LNCaP clone FGC (cell line): ENCODE data around the gene MTUS2.

Source experiments
- DNase-seq: peaks from one replicate; pipeline ENCODE4 v3.0.0-alpha.2; 2011; ENCODE audit warnings: low read depth
- H3K4me3 ChIP-seq: 2 replicates; pipeline ENCODE4 v1.5.1; 2011; ENCODE audit warnings: mild to moderate bottlenecking, low read depth, low read length, control low read depth
- TF ChIP-seq, protein P1 (sequence below): IDR thresholded peaks from 2 replicates; pipeline ENCODE4 v1.5.1; 2012; ENCODE audit warnings: mild to moderate bottlenecking; ENCODE audit not compliant: control insufficient read depth, insufficient read depth; ENCODE audit errors: extremely low read depth

Gene MTUS2

GRCh38 chr13:28820099-28821051 lies at the start of gene MTUS2:
MTUS2 (plus strand) TSS chr13:28820339.
- DNase-seq: no peak
- TF ChIP-seq, protein P1, sequence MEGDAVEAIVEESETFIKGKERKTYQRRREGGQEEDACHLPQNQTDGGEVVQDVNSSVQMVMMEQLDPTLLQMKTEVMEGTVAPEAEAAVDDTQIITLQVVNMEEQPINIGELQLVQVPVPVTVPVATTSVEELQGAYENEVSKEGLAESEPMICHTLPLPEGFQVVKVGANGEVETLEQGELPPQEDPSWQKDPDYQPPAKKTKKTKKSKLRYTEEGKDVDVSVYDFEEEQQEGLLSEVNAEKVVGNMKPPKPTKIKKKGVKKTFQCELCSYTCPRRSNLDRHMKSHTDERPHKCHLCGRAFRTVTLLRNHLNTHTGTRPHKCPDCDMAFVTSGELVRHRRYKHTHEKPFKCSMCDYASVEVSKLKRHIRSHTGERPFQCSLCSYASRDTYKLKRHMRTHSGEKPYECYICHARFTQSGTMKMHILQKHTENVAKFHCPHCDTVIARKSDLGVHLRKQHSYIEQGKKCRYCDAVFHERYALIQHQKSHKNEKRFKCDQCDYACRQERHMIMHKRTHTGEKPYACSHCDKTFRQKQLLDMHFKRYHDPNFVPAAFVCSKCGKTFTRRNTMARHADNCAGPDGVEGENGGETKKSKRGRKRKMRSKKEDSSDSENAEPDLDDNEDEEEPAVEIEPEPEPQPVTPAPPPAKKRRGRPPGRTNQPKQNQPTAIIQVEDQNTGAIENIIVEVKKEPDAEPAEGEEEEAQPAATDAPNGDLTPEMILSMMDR: no peak
- H3K4me3 ChIP-seq: no peak within 1 kb of the TSS

DNA sequence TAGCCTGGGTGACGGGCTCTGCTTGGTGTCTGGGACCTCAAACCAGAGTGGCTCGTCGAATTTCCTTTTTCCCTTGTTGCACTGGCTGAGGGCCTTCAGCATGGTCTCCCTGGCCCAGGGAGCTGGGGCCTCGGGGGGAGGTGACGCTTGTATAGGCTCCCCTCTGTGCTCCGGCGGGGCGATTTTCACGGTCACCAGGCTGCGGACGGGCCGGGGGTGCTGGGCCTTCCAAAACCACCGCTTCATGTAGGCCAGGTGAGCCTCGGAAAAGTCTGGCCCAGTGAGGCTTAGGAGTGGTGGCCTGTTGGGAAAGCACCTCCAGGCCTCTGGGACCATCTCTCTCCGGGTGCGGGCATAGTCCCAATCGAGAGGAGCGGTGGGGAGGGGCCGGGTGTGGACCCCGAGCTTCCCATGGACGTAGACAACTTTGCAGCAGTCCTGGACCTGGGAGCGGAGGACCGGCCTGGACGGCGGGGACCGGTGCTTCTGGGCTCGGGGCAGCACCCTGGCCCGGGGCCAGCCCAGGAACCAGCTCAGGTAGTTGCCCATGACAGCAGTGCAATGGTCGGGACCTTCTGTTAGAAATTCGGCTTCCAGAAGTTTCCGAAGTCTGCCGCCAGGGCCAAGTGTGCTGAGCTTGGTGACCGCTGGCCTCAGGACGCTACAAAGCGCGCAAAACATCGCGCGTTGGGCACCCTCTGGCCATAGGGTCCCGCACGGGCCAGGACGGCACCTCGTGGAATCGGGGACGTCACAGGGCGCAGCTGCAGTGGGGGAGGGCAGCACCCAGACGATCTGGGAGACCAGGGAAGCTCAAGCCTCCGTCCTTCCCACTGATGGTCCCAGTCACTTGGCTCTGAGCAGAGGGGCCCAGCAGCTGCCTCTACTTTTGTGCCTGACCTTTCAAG lies 41.6 kb upstream of the MTUS2 start:
- DNase-seq: no peak
- no peak overlapping the region for H3K4me3 ChIP-seq
- TF ChIP-seq, protein P1: no peak

DNA sequence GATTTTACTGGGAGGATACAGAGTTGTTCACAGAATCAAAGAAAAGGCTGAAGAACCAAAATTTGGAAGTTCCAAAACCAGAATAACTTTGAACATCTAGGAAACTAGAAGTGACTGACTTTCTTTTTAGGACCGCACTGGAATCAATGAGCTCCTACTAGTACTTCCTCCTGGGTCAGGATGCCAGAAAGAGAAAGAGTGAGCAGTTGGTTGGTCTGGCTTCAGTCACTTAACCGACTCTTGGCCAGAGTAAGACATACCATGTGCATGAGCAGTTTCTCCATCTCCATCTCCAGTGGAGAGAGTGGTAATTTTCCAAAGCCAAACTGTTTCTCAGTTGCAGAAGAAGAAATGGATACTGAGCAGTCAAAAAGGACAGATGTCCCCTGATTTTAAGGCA lies 27.1 kb upstream of the MTUS2 start:
- TF ChIP-seq, protein P1: no peak
- no peak overlapping the region for H3K4me3 ChIP-seq
- DNase-seq: no peak

DNA sequence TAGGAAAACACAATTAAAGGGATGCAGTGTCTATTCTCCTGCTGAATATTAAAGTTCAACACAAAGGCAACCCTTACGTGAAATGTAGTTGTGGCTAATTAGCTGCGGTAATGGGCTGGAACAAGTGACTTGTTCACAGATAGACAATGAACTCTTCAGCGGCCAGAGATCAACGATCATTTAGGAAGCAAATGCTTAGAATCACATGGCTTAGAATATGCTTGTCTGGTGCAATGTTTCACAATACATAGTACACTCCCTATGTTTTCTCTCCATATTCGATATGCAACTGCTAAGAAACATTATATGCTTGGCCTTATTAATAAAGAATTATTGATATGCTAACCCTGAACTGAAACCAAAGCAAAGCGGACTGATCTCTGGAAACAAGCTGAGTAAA lies 25.7 kb upstream of the MTUS2 start:
- DNase-seq: no peak
- TF ChIP-seq, protein P1: no peak
- no peak overlapping the region for H3K4me3 ChIP-seq

- H3K4me3 ChIP-seq: no peak overlapping the region
- DNase-seq: no peak
- TF ChIP-seq, protein P1: no peak
These were observed 23.2 kb upstream of the MTUS2 start for GRCh38 chr13:28796938-28797257.

GRCh38 chr13:28805193-28805819 lies 14.8 kb upstream of the MTUS2 start:
- no peak overlapping the region for H3K4me3 ChIP-seq
- no peak for DNase-seq
- TF ChIP-seq, protein P1: peak; percentile 64
